Thymus (tissue), 14 donors: Measurements from ENCODE around the gene MLN. TPM values are rescaled to one million over a fixed set of nuclear protein-coding genes. Genes with fewer than 3 reads are reported as not detected.

ENCODE experiments used
- DNase-seq, 9 donors: peaks; one replicate each; pipeline ENCODE4 v3.0.0-alpha.2; 2013; ENCODE audit warnings: low spot score in 9 of 9, low read depth in 6 of 9, missing footprints in 1 of 9
- H3K27ac ChIP-seq, 2 donors: one replicate each; pipeline ENCODE4 v1.5.1; 2013; ENCODE audit warnings: control low read depth in 1 of 2, low read depth in 1 of 2, low read length in 1 of 2, mild to moderate bottlenecking in 1 of 2, moderate library complexity in 1 of 2
- H3K27me3 ChIP-seq, 2 donors: one replicate each; pipeline ENCODE4 v1.5.1; 2013; ENCODE audit warnings: low read length in 1 of 2; ENCODE audit not compliant: control insufficient read depth in 2 of 2, insufficient read depth in 1 of 2
- H3K36me3 ChIP-seq, 2 donors: one replicate each; pipeline ENCODE4 v1.5.1; 2013; ENCODE audit warnings: low read length in 1 of 2, mild to moderate bottlenecking in 1 of 2, moderate library complexity in 1 of 2; ENCODE audit not compliant: control insufficient read depth in 2 of 2, insufficient read depth in 2 of 2
- H3K4me1 ChIP-seq, 2 donors: one replicate each; pipeline ENCODE4 v1.5.1; 2013; ENCODE audit warnings: low read length in 2 of 2; ENCODE audit not compliant: control insufficient read depth in 2 of 2, insufficient read depth in 2 of 2
- H3K4me3 ChIP-seq, 2 donors: one replicate each; pipeline ENCODE4 v1.5.1; 2013; ENCODE audit warnings: low read length in 2 of 2, control low read depth in 1 of 2, mild to moderate bottlenecking in 1 of 2
- H3K9me3 ChIP-seq, 2 donors: one replicate each; pipeline ENCODE4 v1.5.1; 2013; ENCODE audit warnings: low read length in 1 of 2, mild to moderate bottlenecking in 1 of 2; ENCODE audit not compliant: control insufficient read depth in 2 of 2, insufficient read depth in 1 of 2
- WGBS: extraction: QIAGEN DNeasy Blood & Tissue Kit; methylation state at CpG from one replicate; pipeline ENCODE4 v1.1.7; 2013; 5-methylcytosine and 5-hydroxymethylcytosine counted together
- long read RNA-seq, 10 donors: transcript quantifications; one replicate each; lab custom pipeline, GENCODE V29; 2026
- polyA plus RNA-seq: library from polyadenylated mRNA; stranded (reverse); fragments of 200-250 nt; gene quantifications from one replicate; pipeline ENCODE4 v1.2.3, GENCODE V29; 2013
- total RNA-seq: library from RNA; stranded (reverse); fragments of 120-200 nt; gene quantifications from one replicate; pipeline ENCODE4 v1.2.4, GENCODE V29; 2013
- donor health status: healthy.

Gene MLN, protein sequence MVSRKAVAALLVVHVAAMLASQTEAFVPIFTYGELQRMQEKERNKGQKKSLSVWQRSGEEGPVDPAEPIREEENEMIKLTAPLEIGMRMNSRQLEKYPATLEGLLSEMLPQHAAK
- total RNA-seq (0.61 TPM), polyA plus RNA-seq (8.7 TPM)
- long read RNA-seq, donor 1, result 0 reads
- long read RNA-seq, donor 2, result 0 reads
- long read RNA-seq, donor 3, partial matches to known transcripts, result 0 of 1 reads
- long read RNA-seq, donor 3, other reads (novel, unspliced or antisense), result 0 of 1 reads
- long read RNA-seq, donor 4, result 0 reads
- long read RNA-seq, donor 5, result 0 reads
- long read RNA-seq, donor 6, result 0 reads
- long read RNA-seq, donor 7, partial matches to known transcripts, result 0 of 1 reads
- long read RNA-seq, donor 7, other reads (novel, unspliced or antisense), result 0 of 1 reads
- long read RNA-seq, donor 8, result 0 reads
- long read RNA-seq, donor 9, result 0 reads
- long read RNA-seq, donor 10, result 0 reads

DNA sequence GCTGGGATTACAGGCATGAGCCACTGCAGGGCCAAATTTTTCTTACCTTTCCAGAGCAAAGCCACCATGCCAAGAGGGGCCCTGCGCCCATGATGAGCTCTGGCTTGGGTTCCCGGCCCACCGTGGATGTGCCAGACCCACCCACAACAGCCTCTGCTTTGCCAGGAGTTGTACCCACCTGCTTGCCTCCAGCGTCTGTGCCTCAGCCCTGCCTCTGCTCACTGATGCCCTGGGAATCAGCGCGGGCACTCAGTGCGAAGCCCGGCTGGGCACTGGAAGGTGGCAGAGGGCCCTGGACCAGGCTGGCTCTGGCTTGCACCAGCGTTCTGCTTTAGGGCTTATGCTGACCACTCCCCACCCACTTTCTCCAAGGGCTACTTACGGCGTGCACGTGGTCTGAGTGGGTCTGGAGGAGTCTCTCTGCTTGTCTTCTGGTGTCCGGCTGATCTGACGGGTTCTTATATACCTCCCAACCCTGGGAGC lies at the start of gene MLN:
TSS of gene MLN (minus strand) at position 433 of the 483 bp plus-strand sequence. CDS start 2,840 bp downstream, outside the sequence.
- H3K4me1 ChIP-seq, result no peaks in the 10 kb centered on the region
- DNase-seq, result no peak
- H3K27me3 ChIP-seq, result peaks cover under 1 to 57% of the 10 kb centered on the region in 2 donors
- H3K9me3 ChIP-seq, result no peaks in the 10 kb centered on the region
- no peaks in the 10 kb centered on the region for H3K36me3 ChIP-seq
- H3K27ac ChIP-seq, result no peak within 1 kb of the TSS
- no peak within 1 kb of the TSS for H3K4me3 ChIP-seq
- 97% methylated on average over 14 of the region's 14 CpGs for WGBS

DNA sequence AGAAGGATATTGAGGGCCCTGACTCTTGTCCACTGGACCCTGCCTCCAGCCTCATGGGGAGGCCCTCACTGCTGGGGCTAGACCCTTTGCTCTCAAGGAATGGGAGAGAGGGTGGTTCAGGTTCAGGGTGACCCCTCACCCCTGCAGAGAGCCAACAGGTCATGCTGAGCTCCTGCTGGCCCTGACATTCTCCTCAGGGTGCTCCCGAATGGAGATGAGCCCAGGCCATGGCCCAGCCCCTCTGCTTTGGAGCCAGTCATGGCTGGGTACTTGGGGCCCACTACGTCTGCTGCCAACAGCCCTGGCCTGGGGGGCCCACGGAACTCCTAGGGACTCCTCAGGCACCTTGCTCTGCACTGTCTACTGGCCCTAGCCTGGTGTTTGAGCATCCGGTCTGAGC lies 49.2 kb upstream of the MLN start:
- Histone ChIP-seq H3K9me3 (no peaks in the 10 kb centered on the region), H3K4me3 (no peak overlapping the region), H3K4me1 (peaks cover 15 to 36% of the 10 kb centered on the region in 2 donors), H3K27ac (no peak overlapping the region), H3K36me3 (no peaks in the 10 kb centered on the region), H3K27me3 (peaks cover 5 to 85% of the 10 kb centered on the region in 2 donors)
- no peak for DNase-seq
- WGBS, result 94% methylated on average over 4 of the region's 4 CpGs

DNA sequence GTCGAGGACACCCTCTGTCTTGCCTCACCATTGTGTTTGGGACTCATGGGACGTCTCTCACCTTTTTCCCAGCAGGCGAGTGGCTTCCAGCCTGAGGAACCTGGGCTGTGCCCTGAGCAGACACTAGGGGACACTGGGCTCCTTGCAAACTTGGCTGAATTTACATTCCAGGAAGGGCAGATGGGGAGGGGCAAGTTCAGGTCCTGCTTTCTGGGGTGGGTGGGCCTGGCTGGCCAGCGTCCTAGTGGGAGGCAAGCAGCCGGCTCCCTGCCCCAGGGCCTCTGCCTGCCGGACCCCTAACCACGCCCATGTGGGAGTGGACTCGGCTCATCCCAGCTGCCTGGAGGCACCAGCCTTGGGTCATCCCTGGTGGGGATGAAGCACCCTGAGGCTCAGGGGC lies 48.2 kb upstream of the MLN start:
- 59% methylated on average over 8 of the region's 8 CpGs for WGBS
- H3K4me1 ChIP-seq, result peaks cover 12 to 26% of the 10 kb centered on the region in 2 donors
- H3K36me3 ChIP-seq, result no peaks in the 10 kb centered on the region
- no peaks in the 10 kb centered on the region for H3K9me3 ChIP-seq
- no peak for DNase-seq
- no peak overlapping the region for H3K27ac ChIP-seq
- no peak overlapping the region for H3K4me3 ChIP-seq
- H3K27me3 ChIP-seq, result peaks cover 5 to 74% of the 10 kb centered on the region in 2 donors

DNA sequence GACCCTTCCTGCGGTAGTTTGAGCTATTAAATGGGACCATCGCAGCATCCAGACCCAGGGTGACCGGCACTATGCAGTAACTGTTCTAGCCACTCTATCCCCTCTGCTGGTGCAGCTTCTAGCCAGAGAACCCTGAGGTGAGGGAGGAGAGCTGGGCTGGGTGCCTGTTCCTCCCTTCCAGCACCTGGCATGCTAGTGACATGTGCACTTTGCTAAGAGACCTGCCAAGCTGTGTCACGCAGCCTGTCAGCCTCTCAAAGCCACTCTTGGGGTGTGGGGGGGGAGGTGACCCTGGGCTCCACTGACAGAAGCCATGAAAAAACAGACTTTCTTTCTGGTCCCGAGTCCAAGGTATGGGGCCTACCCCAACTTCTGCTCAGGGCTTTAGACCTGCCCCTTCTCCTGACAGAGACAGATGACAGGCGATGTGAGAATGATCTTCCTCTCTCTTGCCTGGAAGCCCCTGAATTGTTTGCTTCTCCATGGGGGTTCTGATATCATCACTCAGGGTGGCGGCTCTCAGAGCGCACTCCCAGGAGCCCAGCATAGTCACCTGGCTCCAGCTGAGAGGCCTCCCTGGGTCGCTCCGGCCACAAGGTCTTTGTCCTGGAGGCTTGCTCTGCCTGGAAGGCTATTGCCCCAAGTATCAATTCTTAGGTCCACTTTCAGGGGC lies 47.2 kb upstream of the MLN start:
- Histone ChIP-seq H3K9me3 (no peaks in the 10 kb centered on the region), H3K4me1 (peaks cover 3 to 16% of the 10 kb centered on the region in 2 donors), H3K27me3 (peaks cover 5 to 65% of the 10 kb centered on the region in 2 donors), H3K4me3 (no peak overlapping the region), H3K27ac (no peak overlapping the region), H3K36me3 (no peaks in the 10 kb centered on the region)
- no peak for DNase-seq
- WGBS, result 93% methylated on average over 10 of the region's 10 CpGs

DNA sequence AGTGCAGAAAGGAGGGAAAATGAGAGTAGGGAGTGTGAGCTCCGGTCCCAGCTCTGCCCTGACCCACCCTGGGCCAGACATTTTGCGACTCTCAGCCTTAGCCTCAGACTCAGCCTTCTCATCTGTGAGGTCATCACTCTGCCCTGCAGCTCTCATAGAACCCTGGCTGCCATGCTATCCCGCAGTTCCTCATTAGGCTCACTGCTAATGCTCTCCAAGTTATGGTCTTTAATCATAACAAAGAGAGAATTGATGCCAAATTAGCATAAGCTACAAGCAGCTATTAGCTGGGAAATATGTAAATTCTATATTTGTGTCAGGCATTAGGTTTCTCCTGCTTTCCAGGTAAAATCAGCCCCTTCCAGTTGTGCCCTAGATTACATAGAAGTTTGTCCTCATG lies 46.5 kb upstream of the MLN start:
- 94% methylated on average over 3 of the region's 3 CpGs for WGBS

DNA sequence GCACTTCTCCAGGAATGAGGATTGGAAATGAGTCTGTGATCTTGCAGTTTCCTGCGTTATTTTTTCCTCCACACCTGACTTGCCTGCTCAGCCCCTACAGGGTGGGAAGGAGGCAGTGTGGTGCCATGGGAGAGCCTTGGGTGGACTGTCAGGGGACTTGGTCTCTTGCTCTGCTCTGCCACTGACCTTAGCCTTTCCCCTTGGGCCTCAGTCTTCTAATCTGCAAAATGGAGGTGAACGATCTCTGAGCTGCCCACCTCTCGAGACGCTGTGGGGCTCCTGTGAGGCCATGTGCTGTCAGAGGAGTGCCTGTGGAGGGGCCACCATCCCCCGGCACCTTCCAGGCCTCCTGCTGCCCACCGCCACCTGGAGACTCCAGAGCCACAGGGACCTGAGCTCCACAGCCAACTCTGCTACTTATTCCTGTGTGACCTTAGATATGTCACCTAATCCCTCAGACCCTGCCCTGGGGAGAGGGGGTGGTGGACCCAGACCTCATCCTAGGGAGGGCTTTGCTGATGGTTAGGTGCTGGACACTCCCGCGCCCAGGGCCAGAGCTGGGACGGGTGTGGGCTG lies 45.8 kb upstream of the MLN start:
- 99% methylated on average over 9 of the region's 9 CpGs for WGBS
- Histone ChIP-seq H3K4me1 (peaks cover 0 to 2% of the 10 kb centered on the region in 2 donors), H3K4me3 (no peak overlapping the region), H3K27me3 (peaks cover 5 to 55% of the 10 kb centered on the region in 2 donors), H3K9me3 (no peaks in the 10 kb centered on the region), H3K27ac (no peak overlapping the region), H3K36me3 (no peaks in the 10 kb centered on the region)
- DNase-seq, result no peak

More for the DNA sequence above, 46.5 kb upstream of the MLN start:
- Histone ChIP-seq H3K36me3 (no peaks in the 10 kb centered on the region), H3K4me1 (peaks cover 0 to 9% of the 10 kb centered on the region in 2 donors), H3K27me3 (peaks cover 5 to 62% of the 10 kb centered on the region in 2 donors), H3K9me3 (no peaks in the 10 kb centered on the region), H3K27ac (no peak overlapping the region), H3K4me3 (no peak overlapping the region)
- DNase-seq, result no peak

DNA sequence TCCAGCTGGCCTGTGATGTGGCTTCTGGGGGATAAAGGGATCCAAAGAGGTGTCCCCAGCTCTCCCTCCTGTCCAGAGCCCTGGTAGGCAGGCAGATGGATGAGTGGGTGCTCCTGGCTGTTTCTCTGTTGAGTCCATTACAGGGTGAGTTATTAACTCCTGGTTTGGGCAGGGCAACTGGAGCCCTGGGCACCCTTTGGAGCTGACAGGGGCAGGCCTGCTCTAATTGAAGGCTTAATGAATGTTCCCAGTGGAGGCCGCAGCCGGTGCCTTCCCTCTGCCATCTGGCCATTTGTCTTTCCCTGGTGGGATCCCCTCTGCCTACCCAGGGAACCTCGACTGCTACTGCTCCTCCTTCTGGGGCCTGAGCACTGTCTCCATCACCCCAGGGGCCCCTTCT lies 44.7 kb upstream of the MLN start:
- Histone ChIP-seq H3K27ac (no peak overlapping the region), H3K9me3 (no peaks in the 10 kb centered on the region), H3K27me3 (peaks cover 5 to 44% of the 10 kb centered on the region in 2 donors), H3K36me3 (no peaks in the 10 kb centered on the region), H3K4me1 (no peaks in the 10 kb centered on the region), H3K4me3 (no peak overlapping the region)
- WGBS, result 96% methylated on average over 3 of the region's 3 CpGs
- no peak for DNase-seq

DNA sequence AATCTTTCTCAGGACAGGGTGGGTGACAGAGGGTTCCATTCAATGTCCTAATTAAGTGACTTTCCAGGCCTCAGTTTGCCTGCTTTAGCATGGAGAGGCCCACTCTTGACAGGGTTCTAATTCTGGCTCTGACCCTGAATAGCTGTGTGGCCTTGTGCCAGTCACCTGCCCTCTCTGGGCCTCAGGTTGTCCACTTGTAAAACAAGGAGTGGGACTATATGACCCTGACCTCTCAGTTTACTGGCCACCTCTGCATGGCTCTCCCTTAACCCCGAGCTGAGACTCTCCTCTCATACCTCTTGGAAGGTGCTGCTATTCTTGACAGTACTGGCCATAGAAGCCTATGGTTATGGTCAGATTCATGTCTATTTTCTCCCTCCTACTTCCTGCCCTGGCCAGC lies 44.1 kb upstream of the MLN start:
- H3K4me1 ChIP-seq, result no peaks in the 10 kb centered on the region
- H3K4me3 ChIP-seq, result no peak overlapping the region
- H3K27me3 ChIP-seq, result peaks cover 5 to 38% of the 10 kb centered on the region in 2 donors
- no peaks in the 10 kb centered on the region for H3K9me3 ChIP-seq
- 96% methylated on average over 1 of the region's 1 CpG for WGBS
- H3K36me3 ChIP-seq, result no peaks in the 10 kb centered on the region
- DNase-seq, result no peak
- H3K27ac ChIP-seq, result no peak overlapping the region

DNA sequence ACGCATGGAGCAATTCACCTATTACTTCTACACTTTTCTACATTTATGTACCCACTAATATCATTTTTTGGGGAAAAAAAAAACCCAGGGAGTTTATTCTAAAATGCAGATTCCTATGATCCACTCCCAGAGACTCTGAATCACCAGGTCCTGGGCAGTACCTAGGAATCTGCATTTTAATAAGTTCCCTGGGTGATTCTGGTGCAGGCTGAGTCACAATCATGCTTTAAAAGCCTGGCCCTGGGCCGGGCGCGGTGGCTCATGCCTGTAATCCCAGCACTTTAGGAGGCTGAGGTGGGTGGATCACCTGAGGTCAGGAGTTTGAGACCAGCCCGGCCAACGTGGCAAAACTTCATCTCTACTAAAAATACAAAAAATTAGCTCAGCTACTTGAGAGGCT lies 43.3 kb upstream of the MLN start:
- Histone ChIP-seq H3K4me1 (no peaks in the 10 kb centered on the region), H3K9me3 (no peaks in the 10 kb centered on the region), H3K27me3 (peaks cover 5 to 34% of the 10 kb centered on the region in 2 donors), H3K27ac (no peak overlapping the region), H3K36me3 (no peaks in the 10 kb centered on the region), H3K4me3 (no peak overlapping the region)
- no peak for DNase-seq
- WGBS, result 97% methylated on average over 6 of the region's 6 CpGs
